Measurements from ENCODE around the gene KRTAP6-2.

DNA sequence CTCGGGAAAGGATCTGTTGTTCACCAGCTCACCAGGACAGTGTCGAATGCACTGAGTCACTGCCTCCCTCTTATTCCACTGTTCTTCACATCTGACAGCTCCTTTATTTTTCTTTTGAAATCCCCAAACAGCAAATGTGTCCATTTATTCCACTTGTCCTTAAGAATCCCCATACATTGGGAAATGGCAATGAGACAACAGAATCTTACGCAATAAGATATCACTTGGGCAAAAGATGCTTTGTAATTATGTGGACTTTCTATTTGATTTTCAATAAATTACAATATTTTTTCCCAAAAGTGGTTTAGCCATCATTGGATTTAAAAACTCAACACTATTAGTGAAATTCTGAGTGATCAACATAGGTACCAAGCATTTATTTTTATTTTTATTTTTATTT is 40.0 kb upstream of the KRTAP6-2 start:
- TF ChIP-seq, protein P1, sequence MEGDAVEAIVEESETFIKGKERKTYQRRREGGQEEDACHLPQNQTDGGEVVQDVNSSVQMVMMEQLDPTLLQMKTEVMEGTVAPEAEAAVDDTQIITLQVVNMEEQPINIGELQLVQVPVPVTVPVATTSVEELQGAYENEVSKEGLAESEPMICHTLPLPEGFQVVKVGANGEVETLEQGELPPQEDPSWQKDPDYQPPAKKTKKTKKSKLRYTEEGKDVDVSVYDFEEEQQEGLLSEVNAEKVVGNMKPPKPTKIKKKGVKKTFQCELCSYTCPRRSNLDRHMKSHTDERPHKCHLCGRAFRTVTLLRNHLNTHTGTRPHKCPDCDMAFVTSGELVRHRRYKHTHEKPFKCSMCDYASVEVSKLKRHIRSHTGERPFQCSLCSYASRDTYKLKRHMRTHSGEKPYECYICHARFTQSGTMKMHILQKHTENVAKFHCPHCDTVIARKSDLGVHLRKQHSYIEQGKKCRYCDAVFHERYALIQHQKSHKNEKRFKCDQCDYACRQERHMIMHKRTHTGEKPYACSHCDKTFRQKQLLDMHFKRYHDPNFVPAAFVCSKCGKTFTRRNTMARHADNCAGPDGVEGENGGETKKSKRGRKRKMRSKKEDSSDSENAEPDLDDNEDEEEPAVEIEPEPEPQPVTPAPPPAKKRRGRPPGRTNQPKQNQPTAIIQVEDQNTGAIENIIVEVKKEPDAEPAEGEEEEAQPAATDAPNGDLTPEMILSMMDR (conservative IDR thresholded peaks at IDR 0.05 in 1 of 2, IDR thresholded peaks at IDR 0.05 in 1 of 2; ENCODE audit: extremely low read depth in 1 of 2, insufficient read depth in 1 of 2, low read depth in 1 of 2, low read length in 2 of 2), result no peak
- no peak for TF ChIP-seq EZH2 (IDR thresholded peaks at IDR 0.05; ENCODE audit: borderline replicate concordance, low read length)
